Pulmonary artery endothelial cell (primary cell): ENCODE results near the gene PRR16. TPM values are rescaled to one million over a fixed set of nuclear protein-coding genes. Genes with fewer than 3 reads are reported as not detected.

Source experiments
- DNase-seq: peaks from one replicate; pipeline ENCODE4 v3.0.0-alpha.2; 2011; ENCODE audit warnings: low read depth, low spot score
- total RNA-seq: library from RNA; depleted of rRNA; stranded (reverse); fragments of >200 nt; gene quantifications from 2 replicates; pipeline ENCODE4 v1.2.3, GENCODE V29; 2014

Gene PRR16
- total RNA-seq, 1 donor from 2014 or later: 0.07 TPM

GRCh38 chr5:120463006-120463680 is 957 bp upstream of the PRR16 start:
- DNase-seq: no peak

DNA sequence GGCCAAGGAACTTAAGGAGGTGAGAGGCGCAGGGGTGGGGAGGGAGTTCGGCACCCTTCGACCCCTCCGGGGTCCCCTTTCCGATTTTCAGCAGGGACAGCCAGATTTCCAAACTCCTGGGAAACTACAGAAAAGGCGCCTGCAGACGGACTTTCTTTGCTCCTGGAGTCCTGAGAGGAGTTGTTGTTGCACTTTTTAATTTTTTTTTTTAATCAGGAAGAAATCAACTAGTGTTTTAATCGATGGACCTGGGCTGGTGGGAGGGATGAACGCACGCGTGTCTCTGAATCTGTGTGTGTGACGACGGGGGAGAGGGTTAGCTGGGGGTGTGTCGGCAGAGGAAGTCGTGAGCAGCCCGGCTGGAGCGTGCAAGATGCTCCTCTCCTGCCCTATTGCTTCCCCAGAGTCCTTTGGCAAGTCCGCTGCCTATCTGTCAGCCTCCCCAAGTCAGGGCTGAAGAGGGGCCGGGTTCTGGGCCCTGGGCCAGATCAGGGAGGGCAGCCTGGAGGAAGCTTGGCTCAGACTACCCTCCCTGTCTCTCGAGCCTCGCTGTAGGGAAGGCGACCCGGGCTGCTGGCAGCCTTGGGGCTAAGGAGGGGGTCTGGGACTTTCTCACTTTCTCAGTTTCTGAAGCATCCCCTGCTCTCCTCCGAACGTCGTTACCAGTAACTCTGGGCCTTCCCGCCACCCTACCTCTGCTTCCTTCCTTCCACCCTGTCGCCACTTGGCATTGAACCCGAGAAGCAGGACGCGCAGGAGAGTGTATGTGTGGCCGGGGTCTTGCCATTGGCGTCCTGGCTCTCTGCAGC is 731 bp downstream of the PRR16 start:
- no peak for DNase-seq

DNA sequence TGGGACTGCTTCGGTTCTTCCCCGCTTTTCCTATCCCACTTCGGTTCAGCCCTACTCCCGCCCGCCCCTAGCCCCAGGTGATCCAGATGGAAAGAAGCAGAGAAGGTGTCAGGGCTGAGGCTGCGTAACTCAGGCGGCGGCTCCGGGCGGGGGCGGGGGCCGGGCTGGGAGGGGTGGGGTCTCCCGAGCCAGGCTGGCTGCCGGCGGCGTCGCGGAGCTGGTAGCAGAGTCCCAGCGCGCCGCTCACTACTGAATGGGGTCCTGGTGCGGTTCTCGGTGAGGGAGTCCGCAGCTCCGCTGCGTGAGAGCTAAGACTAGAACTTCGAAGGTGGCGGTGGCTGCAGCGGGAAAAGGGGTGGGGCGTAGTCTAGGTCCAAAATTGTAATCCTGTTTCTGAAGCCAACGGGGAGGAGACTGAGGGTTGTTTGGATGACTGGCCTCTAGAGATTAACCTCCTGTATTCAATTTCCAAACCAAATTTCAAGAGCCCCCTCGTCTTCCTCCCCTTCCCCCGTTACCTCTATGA is 1.4 kb downstream of the PRR16 start:
- no peak for DNase-seq

DNA sequence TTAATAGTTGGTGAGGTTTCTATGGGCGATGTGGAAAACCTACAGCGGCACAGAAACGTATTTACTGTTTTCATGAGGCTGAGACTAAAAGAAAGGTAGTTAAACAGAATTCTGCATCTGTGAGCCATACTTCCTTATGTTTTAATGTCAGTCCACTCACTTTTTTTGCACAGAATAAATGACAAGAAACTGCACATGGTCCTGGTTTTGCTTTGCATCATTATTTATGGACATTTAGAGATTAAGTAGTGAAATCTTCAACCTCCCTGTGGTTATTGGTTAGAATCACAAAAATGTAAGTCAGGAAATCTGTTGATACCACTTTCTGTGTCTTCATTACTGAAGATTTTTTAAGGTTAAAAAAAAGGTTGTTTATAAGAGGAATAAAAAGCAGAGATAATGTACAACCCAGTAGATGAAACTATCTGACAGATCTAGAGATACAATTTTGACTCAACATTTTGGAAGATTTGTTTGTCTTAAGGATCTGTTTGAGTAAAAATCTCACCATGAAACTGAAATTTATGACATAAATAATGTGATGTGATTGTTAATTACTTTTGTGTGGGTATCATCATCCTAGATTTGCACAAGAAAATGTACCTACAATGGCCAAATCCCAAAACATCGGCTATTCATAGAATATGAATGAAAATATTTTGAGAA is 2.4 kb downstream of the PRR16 start:
- no peak for DNase-seq

DNA sequence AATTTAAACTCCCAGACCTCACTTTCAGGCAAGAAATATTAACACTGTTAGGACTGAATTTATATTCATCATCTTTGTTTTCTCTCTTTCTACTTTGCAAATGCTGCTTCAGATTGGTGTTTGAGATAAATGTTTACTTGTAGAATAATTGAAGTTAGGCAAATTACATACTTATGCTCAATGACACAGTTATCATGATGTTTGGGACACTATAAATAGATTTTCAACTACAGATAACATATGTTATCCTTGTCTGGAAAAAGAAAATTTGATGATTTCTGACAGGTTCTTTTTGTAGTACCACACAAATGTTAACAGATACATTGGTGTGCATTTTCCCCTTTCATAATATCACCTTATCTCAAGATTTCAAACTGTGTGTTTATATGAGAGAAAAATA is 7.9 kb downstream of the PRR16 start:
- no peak for DNase-seq

- no peak for DNase-seq
Measured at GRCh38 chr5:120472911-120473310, 8.8 kb downstream of the PRR16 start.

DNA sequence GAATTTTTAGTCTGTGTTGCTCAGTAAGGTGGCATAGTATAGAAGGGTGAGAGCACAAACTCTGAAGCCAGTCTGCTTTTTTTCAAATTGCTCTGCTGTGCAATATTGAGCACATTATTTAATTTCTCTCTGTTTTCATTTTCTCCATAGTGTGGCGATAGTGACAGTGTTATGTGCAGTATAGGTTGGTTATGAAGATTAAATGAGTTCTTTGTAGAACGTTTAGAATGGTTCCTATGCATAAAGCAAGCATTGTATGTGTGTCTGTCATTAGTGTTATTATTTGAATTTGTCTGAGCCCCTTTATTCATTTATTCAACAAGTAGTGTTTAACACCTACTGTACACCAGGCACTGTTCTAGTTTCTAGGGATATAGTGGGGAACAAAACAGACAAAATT is 9.2 kb downstream of the PRR16 start:
- no peak for DNase-seq

DNA sequence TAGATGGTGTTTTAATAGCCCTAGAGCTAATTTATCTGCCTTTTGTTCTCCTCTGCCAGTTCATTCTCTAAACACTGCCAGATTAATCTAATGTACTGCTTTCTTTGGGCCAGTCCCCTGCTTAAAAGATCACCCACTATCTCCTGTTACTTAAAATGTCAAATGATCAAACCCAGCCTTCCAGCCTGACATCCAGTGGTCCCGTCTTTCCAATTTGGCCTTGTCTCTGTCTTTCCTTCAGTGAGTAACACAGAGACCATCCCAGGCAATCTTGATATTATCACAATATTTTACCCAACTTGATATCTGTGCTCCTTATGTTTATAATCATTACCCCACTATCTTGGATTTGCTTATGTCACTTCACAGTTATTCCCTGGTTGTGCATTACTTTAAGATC is 12.0 kb downstream of the PRR16 start:
- no peak for DNase-seq

DNA sequence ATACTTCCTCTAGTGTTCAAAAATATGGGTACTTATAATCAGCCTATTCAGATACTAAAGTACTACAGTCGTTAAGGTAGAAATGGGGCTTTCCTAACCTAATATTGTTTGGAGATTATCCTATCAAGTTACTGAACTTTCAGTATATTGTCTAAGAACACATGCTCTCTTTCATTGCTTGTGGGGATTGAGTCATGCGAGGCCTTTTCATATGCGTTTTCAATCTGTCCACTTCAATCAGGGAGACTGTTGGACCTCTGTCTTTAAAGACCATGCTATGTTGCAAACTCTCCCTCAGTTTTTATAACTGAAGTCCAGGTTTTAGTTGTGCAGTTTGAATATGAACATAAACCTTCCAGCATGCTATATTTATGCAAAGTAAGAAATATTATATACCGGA is 15.0 kb downstream of the PRR16 start:
- DNase-seq: no peak

- DNase-seq: no peak
Measured at GRCh38 chr5:120499876-120500563, 35.9 kb downstream of the PRR16 start.

- no peak for DNase-seq
Measured at GRCh38 chr5:120502531-120502930, 38.4 kb downstream of the PRR16 start.

- no peak for DNase-seq
Measured at GRCh38 chr5:120503341-120503740, 39.2 kb downstream of the PRR16 start.

DNA sequence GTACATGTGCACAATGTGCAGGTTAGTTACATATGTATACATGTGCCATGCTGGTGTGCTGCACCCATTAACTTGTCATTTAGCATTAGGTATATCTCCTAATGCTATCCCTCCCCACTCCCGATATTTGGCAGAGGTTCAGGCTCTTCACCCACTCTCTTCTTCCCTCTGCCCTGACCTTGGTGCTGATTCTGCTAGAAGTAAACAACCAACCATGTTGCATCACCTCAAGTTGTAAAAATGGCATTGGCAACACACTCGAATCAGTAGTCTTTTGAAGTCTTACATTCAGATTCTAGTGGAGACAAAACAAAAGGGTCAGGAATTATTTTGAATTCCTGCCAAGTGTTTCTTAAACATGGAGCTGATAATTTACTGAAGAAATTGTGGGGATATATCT is 40.0 kb downstream of the PRR16 start:
- no peak for DNase-seq

- no peak for DNase-seq
Measured at GRCh38 chr5:120507197-120507596, 43.1 kb downstream of the PRR16 start.

- no peak for DNase-seq
Measured at GRCh38 chr5:120507800-120508463, 43.8 kb downstream of the PRR16 start.

DNA sequence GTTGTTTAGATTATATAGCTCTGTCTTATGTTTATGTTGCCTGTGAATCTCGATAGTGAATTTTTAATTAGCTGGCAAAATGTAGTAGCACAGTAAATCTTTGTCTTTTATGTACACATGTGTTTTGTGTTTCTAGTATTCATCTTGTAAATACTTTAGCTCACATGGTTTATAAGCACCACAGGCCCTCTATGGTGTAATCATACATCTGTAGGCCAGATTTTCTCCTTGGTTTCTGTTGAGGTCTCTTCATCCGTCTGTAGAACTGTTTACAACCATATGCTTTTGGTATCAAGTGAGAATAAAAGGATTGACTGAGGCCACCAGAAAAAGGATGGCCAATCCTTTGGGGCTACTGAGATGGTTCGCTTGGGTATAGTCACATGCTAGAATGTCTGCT is 45.0 kb downstream of the PRR16 start:
- no peak for DNase-seq

DNA sequence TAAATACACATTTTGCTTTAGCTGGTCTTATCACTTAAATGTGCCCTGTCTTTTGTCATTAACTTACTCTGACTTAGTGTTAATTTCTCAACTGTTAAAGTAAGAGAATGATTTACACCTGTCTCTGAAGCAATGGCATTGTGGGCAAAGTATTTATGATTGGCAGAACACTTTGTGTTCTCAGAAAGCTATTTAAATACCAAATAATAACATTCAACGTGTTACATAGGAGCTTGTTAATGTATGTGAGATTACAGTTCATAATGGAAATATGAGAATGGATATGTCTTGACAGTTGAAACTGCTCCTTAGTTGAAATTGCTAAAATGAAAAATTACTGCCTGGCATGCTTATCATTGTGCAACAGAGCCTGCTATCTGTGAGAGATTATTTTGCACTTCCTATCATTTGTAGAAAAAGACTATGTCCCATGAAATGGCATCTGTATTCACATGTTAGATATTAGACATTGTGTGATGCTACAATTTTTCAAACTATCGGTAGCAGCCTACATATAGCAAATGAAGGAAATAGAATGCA is 46.1 kb downstream of the PRR16 start:
- no peak for DNase-seq

GRCh38 chr5:120510994-120511686 is 47.0 kb downstream of the PRR16 start:
- DNase-seq: no peak

DNA sequence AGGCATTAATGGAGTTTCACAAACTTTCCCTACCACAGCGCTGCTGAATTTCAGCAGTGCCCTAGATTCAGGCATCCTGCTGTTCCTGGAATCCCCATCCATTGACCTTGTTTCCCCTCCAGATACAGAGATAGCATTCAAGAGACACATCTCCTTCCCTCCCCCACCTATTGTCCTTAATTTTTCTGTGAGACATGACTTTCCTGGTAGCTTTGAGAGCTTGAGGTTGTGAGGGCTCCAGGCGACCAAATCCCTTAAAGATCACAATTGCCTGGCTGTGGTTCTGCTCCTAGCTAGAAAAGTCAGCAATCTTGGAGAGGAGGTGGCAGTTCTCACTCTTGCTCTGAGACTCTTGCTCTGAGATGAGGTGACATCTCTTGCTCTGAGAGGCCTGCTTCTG is 48.0 kb downstream of the PRR16 start:
- no peak for DNase-seq
